NCI-H1417 (cell line): ENCODE data around the gene ETV7.

Experiments used
- DNase-seq, 3 experiments: peaks; one replicate each; lab custom pipeline; 2025; lab: John Stamatoyannopoulos, UW

Gene ETV7

DNA sequence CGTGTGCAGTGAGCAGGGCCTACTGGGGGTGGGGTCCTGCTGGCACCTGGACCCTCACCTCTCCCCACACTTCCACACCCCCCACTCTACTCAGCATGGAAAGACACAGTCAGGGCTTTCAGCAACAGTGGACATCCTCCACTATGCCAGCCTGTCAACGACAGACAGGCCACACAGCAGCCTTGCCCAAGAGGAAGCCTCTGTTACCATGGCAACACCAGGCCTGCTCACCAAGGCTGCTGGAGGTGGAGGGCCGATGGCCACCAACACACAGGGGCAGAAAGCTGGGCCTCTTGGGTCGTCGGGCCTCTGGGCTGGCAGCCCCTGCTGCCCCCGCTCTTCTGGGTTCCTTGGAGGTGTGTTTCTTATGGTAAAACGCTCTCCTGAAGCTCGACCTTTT, 64.4 kb downstream of the ETV7 start:
- peak; percentile 26 to 65 (median 43) for DNase-seq

GRCh38 chr6:36322591-36322990, 64.9 kb downstream of the ETV7 start:
- DNase-seq, result no peak

DNA sequence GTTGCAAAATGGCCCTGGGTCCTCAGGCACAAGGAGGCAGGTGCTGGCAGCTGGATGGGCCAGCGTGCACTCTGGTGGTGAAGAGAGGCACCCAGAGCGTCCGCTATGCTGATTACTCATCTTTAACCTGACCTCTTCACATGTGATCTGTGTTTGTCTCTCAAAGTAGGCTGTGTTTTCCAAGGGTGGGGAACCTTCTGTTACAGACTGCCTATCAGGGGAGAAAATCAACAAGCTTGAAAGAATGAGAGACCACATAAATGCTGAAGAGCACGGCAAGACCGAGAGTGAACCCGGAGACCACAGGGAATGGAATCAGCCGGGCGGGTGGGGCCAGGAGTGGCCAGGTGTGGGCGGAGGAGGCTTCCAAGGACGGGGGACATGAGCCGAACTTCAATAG, 67.0 kb downstream of the ETV7 start:
- peak in 2 of 3 experiments; percentile 7 to 75 for DNase-seq

DNA sequence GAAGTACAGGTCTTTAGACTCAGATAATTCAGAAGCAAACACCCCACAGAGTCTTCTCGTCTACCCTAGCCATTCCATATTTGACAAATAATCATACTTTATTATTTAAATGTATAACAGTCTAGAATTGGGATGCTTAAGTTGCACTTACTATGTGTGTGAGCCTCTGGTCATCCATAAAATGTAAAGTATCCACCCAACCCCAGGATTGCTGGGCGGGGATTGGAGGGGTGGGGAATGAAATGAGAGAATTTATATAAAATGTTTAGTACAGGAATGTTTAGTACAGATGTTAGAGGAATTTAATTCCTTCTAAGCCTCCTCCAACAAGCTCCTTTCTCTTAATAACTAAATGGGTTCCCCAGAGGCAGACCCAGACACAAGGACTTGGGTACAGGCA, 67.6 kb downstream of the ETV7 start:
- DNase-seq, result no peak

GRCh38 chr6:36319436-36319762, 68.1 kb downstream of the ETV7 start:
- peak; percentile 80 to 92 (median 88) for DNase-seq

DNA sequence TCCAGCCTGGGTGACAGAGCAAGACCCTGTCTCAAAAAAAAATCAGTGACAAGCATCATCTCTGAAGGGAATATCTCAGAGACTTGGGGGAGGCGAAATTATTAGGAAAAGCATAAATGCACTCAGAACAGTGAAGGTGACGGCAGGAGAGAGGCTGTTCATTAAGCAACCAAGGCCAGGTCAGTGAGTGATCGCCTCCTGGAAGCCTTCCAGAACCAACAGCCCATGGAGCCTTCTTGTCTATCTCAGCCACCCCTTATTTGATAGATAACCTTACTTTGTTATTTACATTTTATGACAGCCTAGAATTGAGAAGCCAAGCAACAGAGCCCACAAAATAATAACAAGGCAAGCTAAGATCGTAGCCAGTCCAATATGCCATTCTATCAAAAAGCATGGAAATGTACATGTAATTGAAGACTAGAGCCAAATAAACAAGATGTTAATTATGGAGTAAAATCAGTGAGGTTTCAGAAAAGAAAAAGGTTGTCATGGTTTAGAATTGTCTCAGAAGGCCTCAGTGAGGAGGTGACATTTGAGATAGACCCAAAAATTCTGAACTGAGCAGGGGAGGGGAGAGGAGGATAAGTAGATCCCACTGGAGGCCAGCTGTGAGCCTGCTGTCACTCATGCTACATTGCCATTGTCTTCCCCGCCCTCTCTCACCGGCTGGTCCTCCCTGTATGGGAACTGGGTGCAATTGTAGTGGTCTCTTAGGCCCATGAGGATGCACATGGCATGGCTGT, 68.6 kb downstream of the ETV7 start:
- peak in 1 of 3 experiments; percentile 40 for DNase-seq

- DNase-seq, result no peak
These were observed 69.8 kb downstream of the ETV7 start for GRCh38 chr6:36317623-36318022.
